ENCODE measurements around the gene DPM2.

DNA sequence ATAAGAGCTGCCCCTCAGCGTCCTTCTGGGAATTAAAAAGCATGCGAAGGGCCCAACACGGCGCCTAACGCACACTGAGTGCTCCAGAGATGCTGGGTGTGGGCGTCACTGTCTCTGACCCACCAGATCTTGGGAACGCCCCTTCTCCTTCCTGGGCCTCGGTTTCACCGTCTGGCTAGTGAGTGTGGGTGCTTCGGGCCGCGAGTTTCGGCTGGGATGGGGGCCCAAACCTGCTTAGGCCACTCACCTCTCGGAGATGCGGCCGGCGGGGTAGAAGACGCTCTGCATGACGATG lies 10.8 kb downstream of the DPM2 start:
- TF ChIP-seq, protein P1, sequence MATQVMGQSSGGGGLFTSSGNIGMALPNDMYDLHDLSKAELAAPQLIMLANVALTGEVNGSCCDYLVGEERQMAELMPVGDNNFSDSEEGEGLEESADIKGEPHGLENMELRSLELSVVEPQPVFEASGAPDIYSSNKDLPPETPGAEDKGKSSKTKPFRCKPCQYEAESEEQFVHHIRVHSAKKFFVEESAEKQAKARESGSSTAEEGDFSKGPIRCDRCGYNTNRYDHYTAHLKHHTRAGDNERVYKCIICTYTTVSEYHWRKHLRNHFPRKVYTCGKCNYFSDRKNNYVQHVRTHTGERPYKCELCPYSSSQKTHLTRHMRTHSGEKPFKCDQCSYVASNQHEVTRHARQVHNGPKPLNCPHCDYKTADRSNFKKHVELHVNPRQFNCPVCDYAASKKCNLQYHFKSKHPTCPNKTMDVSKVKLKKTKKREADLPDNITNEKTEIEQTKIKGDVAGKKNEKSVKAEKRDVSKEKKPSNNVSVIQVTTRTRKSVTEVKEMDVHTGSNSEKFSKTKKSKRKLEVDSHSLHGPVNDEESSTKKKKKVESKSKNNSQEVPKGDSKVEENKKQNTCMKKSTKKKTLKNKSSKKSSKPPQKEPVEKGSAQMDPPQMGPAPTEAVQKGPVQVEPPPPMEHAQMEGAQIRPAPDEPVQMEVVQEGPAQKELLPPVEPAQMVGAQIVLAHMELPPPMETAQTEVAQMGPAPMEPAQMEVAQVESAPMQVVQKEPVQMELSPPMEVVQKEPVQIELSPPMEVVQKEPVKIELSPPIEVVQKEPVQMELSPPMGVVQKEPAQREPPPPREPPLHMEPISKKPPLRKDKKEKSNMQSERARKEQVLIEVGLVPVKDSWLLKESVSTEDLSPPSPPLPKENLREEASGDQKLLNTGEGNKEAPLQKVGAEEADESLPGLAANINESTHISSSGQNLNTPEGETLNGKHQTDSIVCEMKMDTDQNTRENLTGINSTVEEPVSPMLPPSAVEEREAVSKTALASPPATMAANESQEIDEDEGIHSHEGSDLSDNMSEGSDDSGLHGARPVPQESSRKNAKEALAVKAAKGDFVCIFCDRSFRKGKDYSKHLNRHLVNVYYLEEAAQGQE (IDR thresholded peaks at IDR 0.05; ENCODE audit: insufficient replicate concordance, low read depth): no peak
- TF ChIP-seq, protein P2, sequence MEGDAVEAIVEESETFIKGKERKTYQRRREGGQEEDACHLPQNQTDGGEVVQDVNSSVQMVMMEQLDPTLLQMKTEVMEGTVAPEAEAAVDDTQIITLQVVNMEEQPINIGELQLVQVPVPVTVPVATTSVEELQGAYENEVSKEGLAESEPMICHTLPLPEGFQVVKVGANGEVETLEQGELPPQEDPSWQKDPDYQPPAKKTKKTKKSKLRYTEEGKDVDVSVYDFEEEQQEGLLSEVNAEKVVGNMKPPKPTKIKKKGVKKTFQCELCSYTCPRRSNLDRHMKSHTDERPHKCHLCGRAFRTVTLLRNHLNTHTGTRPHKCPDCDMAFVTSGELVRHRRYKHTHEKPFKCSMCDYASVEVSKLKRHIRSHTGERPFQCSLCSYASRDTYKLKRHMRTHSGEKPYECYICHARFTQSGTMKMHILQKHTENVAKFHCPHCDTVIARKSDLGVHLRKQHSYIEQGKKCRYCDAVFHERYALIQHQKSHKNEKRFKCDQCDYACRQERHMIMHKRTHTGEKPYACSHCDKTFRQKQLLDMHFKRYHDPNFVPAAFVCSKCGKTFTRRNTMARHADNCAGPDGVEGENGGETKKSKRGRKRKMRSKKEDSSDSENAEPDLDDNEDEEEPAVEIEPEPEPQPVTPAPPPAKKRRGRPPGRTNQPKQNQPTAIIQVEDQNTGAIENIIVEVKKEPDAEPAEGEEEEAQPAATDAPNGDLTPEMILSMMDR (IDR thresholded peaks at IDR 0.05; ENCODE audit: insufficient read depth, low read length): no peak
- TF ChIP-seq POLR2AphosphoS5 (IDR thresholded peaks at IDR 0.05; ENCODE audit: low read depth) (no peak), SPI1 (IDR thresholded peaks at IDR 0.05; ENCODE audit: borderline replicate concordance, low read depth) (no peak), GABPA (IDR thresholded peaks at IDR 0.05; ENCODE audit: low read depth) (no peak)
